CD4-positive, alpha-beta T cell treated with Interleukin-21 for 1 hour (primary cell): Measurements from ENCODE around the gene CHMP6.
A peak's percentile ranks its signal among the peaks of the same experiment; 100 is the strongest.

Experiments
- DNase-seq: peaks from one replicate; pipeline ENCODE4 v3.0.0-alpha.2; 2020

CHMP6 gene

GRCh38 chr17:80991645-80992076 lies at the start of gene CHMP6:
Gene CHMP6 (plus strand): TSS chr17:80991841. CDS start chr17:80991919, 78 bp downstream.
- DNase-seq, result peak; percentile 79

- DNase-seq, result no peak
Observed at GRCh38 chr17:80942423-80943345, 49.0 kb upstream of the CHMP6 start.

GRCh38 chr17:80943346-80944145 lies 48.1 kb upstream of the CHMP6 start:
- no peak for DNase-seq

DNA sequence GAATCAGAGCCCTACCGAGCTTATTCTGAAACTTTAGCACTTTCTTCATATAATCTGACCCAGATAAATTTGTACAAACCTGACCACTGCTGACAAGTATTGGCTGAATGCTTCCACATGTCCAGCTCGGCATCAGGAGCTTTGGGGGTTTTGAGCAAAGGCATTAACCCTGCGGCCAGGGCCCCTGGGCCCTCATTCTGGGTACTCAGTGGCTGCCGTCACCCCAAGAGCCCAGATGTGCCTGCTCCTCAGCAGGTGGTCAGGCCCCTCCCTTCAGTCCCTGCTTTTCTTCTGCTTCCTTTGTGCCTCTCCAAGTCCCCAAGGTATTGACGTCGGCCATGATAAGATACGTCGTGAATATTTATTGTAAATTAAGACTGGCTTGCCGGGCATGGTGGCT lies 47.3 kb upstream of the CHMP6 start:
- DNase-seq, result no peak

- no peak for DNase-seq
Observed at GRCh38 chr17:80945736-80946135, 45.9 kb upstream of the CHMP6 start.

- DNase-seq, result no peak
Observed at GRCh38 chr17:80946449-80946848, 45.2 kb upstream of the CHMP6 start.

DNA sequence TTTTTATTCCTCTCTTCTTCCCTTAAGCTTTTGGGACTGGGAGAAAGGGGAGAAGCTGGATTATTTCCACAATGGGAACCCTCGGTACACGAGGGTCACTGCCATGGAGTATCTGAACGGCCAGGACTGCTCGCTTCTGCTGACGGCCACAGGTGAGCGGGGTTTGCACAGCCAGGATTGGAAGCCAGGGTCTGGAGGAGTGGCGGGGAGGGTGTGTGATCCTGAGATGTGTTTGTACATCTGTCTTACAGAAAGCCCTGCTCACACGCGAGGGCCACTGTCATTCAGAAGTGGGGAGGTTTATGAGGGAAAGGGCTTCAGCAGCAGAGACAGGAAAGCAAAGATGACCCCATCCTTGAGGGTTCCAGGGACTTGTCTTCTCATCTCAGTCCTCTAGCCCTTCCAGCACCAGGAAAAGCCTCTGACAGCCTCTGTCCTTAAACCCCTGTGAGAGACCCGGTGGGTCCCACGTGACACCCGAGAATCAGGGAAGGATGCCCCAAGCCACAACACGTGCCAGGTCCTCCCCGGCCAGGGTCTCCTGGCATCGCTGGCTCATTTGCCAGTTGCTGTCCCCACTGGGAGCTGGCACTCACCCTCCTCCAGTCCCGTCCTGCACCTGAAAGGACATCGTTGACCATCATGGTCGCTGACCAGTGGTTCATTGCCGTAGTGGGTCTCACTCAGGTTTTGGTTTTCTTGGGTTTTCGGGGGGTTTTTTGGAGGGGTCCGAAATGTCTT lies 44.3 kb upstream of the CHMP6 start:
- no peak for DNase-seq

GRCh38 chr17:80948019-80948975 lies 43.3 kb upstream of the CHMP6 start:
- no peak for DNase-seq

DNA sequence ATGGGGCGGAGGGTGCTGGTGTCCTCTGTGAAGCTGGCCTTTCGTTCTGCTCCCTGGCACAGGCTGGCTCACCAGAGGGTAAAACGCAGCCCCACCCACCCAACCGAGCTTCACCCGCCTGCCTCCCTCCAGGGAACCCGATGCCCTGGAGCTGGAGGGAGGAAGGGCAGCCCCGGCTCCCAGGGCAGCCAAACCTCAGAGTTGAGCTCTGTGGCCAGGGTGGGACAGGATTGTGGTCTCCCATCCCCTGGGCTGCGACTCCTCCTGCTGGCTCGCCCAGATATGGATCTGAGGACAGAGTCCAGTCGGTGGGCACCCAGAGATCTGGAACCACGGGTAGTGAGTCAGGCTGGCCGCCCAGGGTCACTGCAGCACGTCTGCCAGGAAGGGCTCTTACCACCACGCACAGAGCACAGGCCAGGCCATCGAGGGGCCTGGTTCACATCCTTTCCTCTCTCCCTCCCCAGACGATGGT lies 42.6 kb upstream of the CHMP6 start:
- no peak for DNase-seq

DNA sequence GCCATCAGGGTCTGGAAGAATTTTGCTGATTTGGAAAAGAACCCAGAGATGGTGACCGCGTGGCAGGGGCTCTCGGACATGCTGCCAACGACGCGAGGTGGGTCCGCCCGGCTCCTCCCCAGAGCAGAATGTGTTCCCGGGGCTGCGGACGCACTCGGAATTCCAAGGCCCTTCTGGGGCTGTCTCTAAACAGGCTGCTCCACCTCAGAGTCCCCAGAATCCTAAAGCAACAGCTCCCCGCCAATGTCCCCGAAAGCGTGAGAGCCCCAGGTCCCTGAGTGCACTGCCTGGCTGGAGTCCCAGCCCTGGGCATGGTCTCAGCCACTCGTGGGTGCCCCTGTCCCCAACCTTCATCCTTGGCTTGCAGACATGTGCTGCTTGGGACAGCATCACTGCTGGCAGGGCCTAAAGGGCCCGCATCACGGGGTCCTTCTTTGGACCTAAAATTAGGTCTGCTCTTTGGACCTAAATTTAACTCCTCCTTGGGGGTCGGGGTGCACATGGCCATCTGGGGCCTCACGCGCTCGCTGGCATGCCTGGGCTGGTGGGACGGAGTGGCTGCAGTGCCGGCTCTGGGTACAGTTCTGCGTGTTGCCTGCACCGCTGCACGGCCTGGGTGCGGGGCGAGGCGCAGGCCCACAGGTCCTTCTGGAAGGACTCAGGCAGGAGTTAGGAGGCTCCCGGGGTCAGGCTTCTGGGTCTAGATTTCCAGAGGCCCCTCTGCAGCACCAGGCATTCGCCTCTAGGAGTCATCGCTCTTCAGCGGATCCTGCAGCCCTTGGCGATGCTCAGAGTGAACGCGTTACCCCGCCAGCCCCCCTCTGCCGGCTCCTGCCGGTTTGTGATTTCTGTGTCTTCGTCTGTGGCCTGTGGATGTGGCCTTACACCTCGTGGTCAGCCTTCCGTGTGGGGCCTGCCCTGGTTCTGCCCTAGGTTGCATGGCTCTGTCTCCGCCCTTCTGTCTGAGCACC lies 41.9 kb upstream of the CHMP6 start:
- DNase-seq, result no peak

DNA sequence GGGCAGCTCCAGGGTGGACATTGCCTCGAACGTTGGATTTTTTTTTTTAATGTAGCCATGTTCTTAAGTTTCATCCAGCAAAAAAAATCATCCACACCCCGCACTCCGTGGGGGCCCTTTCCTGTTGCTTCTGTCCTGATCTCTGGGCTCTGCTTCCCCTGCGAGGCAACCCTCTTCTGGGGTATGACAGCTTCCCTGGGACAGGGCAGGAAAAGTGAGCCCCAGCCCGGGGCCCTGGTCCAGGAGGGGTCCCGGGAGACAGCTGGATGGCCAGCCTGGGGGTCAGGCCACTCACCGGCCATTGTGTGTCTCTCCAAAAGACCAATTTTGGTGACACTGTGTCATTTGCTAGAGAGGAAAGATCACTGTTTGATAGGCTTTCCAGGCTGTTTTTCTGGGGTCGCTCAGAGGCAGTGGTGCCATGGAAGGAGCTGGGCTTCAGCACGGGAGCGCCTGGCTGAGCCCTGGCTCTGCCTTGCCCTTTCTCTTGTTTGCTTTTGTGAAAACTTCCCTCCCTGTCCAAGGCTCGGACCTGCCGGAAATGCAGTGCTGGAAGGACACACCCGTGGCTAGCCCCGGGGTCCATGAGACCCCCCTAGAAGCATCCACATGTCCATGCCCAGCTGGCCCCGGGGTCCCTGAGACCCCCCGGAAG lies 41.0 kb upstream of the CHMP6 start:
- no peak for DNase-seq

DNA sequence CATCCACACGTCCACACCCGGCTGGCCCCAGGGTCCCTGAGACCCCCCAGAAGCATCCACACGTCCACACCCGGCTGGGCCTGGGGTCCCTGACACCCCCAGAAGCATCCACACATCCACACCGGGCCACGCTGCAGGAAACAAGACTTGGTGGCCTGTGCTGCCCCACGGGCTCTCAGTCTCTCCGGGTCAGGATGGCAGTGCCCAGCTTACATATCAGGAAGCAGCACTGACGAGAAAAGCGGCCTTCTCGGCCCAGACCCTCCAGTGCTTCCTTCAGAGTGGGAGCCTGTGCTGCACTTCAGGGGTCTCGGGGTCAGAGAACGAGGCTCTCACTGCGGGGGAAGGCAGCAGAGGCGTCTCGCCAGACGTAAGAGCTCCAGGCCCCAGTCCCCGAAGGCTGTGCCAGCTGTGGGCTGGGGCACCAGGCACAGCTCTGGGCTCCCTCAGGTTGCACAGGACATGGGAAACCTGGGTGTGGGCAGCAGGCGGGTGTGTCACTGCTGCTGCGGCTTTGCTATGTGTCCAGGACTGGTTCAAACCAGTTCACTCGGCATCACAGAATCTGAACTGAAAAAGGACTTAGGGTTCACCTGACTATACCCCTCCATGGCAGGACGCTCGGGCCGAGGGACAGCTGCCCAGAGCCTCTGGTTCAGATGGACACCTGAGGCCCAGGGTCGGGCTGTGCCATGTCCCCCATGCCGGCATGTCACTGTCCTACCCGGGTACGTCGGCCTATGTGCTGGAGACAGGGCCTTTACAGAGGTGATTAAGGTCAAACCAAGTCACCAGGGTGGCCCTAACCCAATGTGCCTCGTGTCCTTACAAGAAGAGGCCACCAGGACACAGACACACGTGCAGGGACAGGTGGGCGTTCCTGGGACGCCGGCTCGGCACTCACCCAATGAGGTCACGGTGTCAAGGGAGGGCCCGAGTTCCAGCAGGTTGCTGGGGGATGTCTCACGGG lies 40.2 kb upstream of the CHMP6 start:
- no peak for DNase-seq

- no peak for DNase-seq
Observed at GRCh38 chr17:80952291-80952690, 39.4 kb upstream of the CHMP6 start.

- no peak for DNase-seq
Observed at GRCh38 chr17:80953471-80954315, 37.9 kb upstream of the CHMP6 start.

DNA sequence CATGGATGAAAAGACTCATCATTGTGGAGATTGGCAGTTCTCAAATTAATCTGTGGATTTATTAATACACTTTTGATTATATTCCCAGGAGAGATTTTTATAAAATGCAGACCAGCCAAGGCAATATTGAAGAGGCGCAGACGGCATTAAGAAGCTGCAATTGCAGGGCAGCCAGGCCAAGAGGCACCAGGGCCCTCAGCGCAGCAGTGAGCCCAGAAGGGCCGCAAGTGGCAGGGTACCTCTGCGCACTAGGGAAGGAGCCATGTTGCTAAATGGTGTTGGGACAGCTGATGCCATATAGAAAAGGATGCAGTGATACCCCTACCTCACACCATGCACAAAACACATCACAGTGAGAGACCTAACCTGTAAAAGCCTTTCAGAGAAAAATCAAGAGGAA lies 36.6 kb upstream of the CHMP6 start:
- no peak for DNase-seq

DNA sequence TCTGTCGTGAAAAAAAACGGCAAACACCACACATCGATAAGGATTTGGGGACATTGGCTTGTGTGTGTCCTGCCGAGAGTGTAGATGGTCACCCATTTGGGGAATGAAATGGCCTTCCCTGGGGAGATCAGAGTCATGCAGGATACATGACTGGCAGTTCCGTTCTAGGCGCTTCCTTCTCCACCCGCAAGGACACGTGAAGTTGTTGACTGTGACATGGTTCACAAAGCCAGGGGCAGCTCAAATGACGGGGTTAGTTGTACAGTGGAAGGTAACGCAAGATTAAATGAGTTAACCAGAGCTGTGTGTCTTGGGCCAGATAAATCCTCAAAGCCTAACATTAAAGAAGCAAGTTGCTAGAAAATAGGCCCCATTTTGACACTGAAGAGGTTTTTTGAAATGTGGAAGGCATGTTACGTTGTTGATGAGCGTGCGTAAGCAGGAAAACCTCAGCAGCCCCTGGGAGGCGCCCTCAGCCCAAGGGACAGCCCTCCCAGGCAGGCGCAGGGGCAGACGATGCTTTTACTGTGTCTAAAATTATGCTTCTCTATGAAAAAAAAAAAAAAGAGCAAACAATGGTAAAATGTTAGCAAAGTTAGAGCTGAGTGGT lies 35.9 kb upstream of the CHMP6 start:
- DNase-seq, result no peak
